Activated naive CD8-positive, alpha-beta T cell treated with anti-CD3 and anti-CD28 coated beads, Interleukin-2, amount 50 U/mL, for 16 hours (primary cell): ENCODE results near the gene C14orf93.
A peak's percentile ranks its signal among the peaks of the same experiment; 100 is the strongest.

ENCODE experiments used
- DNase-seq: peaks from one replicate; pipeline ENCODE4 v3.0.0-alpha.2; 2020; ENCODE audit warnings: low read depth, low spot score

Gene C14orf93

GRCh38 chr14:23045419-23046357 is 35.7 kb upstream of the C14orf93 start:
- no peak for DNase-seq

GRCh38 chr14:23044840-23045239 is 34.9 kb upstream of the C14orf93 start:
- no peak for DNase-seq

GRCh38 chr14:23043754-23044153 is 33.8 kb upstream of the C14orf93 start:
- no peak for DNase-seq

- no peak for DNase-seq
These were observed 33.2 kb upstream of the C14orf93 start for GRCh38 chr14:23043145-23043544.

GRCh38 chr14:23042162-23042965 is 32.4 kb upstream of the C14orf93 start, which contains the start of gene PSMB11:
Gene PSMB11, plus strand, starts transcription at chr14:23042212. Its CDS starts 14 bp downstream, at chr14:23042226.
- no peak for DNase-seq

- no peak for DNase-seq
These were observed 31.8 kb upstream of the C14orf93 start for GRCh38 chr14:23041729-23042128.

GRCh38 chr14:23040100-23040499 is 30.2 kb upstream of the C14orf93 start:
- DNase-seq = no peak

GRCh38 chr14:23035303-23036144 is 25.6 kb upstream of the C14orf93 start:
- no peak for DNase-seq

GRCh38 chr14:23034498-23035302 is 24.8 kb upstream of the C14orf93 start, which contains the start of gene PSMB5:
Gene PSMB5, minus strand, starts transcription at chr14:23034900. Its CDS starts 19 bp downstream, at chr14:23034881.
- peak; percentile 73 for DNase-seq

- no peak for DNase-seq
These were observed 24.0 kb upstream of the C14orf93 start for GRCh38 chr14:23033801-23034497.

- DNase-seq = no peak
These were observed 23.3 kb upstream of the C14orf93 start for GRCh38 chr14:23033251-23033727.

GRCh38 chr14:23030936-23031335 is 21.0 kb upstream of the C14orf93 start:
- DNase-seq = no peak

GRCh38 chr14:23028799-23029198 is 18.9 kb upstream of the C14orf93 start:
- no peak for DNase-seq

GRCh38 chr14:23025151-23025814 is 15.3 kb upstream of the C14orf93 start:
- no peak for DNase-seq

- DNase-seq = no peak
These were observed 14.7 kb upstream of the C14orf93 start for GRCh38 chr14:23024612-23025075.

GRCh38 chr14:23023795-23024152 is 13.8 kb upstream of the C14orf93 start:
- DNase-seq = no peak

- no peak for DNase-seq
These were observed 13.3 kb upstream of the C14orf93 start for GRCh38 chr14:23023022-23023794.

- no peak for DNase-seq
These were observed 12.0 kb upstream of the C14orf93 start for GRCh38 chr14:23021889-23022442.
